Astrocyte (in vitro differentiated cells and primary cell): ENCODE measurements around the gene TFEB. TPM values are rescaled to one million over a fixed set of nuclear protein-coding genes. Genes with fewer than 3 reads are reported as not detected.

Source experiments
- DNase-seq: peaks from one replicate; pipeline ENCODE4 v3.0.0-alpha.2; 2010; ENCODE audit warnings: low read depth
- FAIRE-seq: peaks from 2 replicates; lab custom pipeline; 2011; peaks lifted over from hg19 to GRCh38; lab: Jason Lieb, UNC
- H2AFZ ChIP-seq: 2 replicates; pipeline ENCODE4 v1.6.0; 2012; ENCODE audit warnings: low read depth, low read length, inconsistent platforms
- H3K27ac ChIP-seq: 2 replicates; pipeline ENCODE4 v1.5.1; 2011; ENCODE audit warnings: low read depth, low read length, inconsistent platforms
- H3K27me3 ChIP-seq: 2 replicates; pipeline ENCODE4 v1.6.0; 2011; ENCODE audit warnings: low read length, inconsistent platforms; ENCODE audit not compliant: insufficient read depth
- H3K36me3 ChIP-seq: 2 replicates; pipeline ENCODE4 v1.5.1; 2011; ENCODE audit warnings: low read length, inconsistent platforms; ENCODE audit not compliant: insufficient read depth
- H3K4me1 ChIP-seq: 2 replicates; pipeline ENCODE4 v1.5.1; 2011; ENCODE audit warnings: low read length, inconsistent platforms; ENCODE audit not compliant: insufficient read depth
- H3K4me2 ChIP-seq: 2 replicates; pipeline ENCODE4 v1.6.0; 2012; ENCODE audit warnings: low read length, inconsistent platforms
- H3K4me3 ChIP-seq: 2 replicates; pipeline ENCODE4 v1.5.1; 2011; ENCODE audit warnings: low read depth, mild to moderate bottlenecking, low read length, inconsistent platforms; ENCODE audit not compliant: insufficient read depth
- H3K79me2 ChIP-seq: 2 replicates; pipeline ENCODE4 v1.6.0; 2012; ENCODE audit warnings: mild to moderate bottlenecking, low read length, inconsistent platforms; ENCODE audit not compliant: insufficient read depth
- H3K9ac ChIP-seq: 2 replicates; pipeline ENCODE4 v1.6.0; 2012; ENCODE audit warnings: mild to moderate bottlenecking, low read length, inconsistent platforms
- H3K9me3 ChIP-seq: 2 replicates; pipeline ENCODE4 v1.5.1; 2012; ENCODE audit warnings: low read depth, mild to moderate bottlenecking, low read length, inconsistent platforms; ENCODE audit not compliant: insufficient read depth
- H4K20me1 ChIP-seq: 2 replicates; pipeline ENCODE4 v1.6.0; 2012; ENCODE audit warnings: low read length, inconsistent platforms; ENCODE audit not compliant: insufficient read depth
- H3K27ac Mint-ChIP-seq: one replicate; pipeline ENCODE4 v1.8.0; 2021; ENCODE audit warnings: mild to moderate bottlenecking, mixed read lengths; ENCODE audit not compliant: unreplicated experiment
- H3K27me3 Mint-ChIP-seq: one replicate; pipeline ENCODE4 v1.8.0; 2021; ENCODE audit warnings: low read depth, mixed read lengths; ENCODE audit not compliant: unreplicated experiment
- H3K36me3 Mint-ChIP-seq: one replicate; pipeline ENCODE4 v1.8.0; 2021; ENCODE audit warnings: low read depth, mixed read lengths; ENCODE audit not compliant: unreplicated experiment
- H3K4me1 Mint-ChIP-seq: one replicate; pipeline ENCODE4 v1.8.0; 2021; ENCODE audit warnings: low read depth, mixed read lengths; ENCODE audit not compliant: unreplicated experiment
- H3K4me3 Mint-ChIP-seq: one replicate; pipeline ENCODE4 v1.8.0; 2021; ENCODE audit warnings: mild to moderate bottlenecking, moderate library complexity, mixed read lengths; ENCODE audit not compliant: unreplicated experiment
- H3K9me3 Mint-ChIP-seq: one replicate; pipeline ENCODE4 v1.8.0; 2021; ENCODE audit warnings: mild to moderate bottlenecking, mixed read lengths; ENCODE audit not compliant: unreplicated experiment
- CTCF ChIP-seq: IDR thresholded peaks from 2 replicates; pipeline ENCODE4 v1.5.1; 2011; ENCODE audit warnings: low read depth, mild to moderate bottlenecking, inconsistent platforms, low read length, moderate library complexity; ENCODE audit not compliant: insufficient read depth
- EZH2 ChIP-seq: IDR thresholded peaks from 2 replicates; pipeline ENCODE4 v1.6.1; 2012; ENCODE audit warnings: mild to moderate bottlenecking, low read length, inconsistent platforms; ENCODE audit not compliant: insufficient read depth
- total RNA-seq: library from RNA; stranded (reverse); gene quantifications from 2 replicates; pipeline ENCODE4 v1.2.1, GENCODE V29; 2021

The TFEB gene
- total RNA-seq, 1 donor from 2014 or later = 4.7 TPM

- no peaks in the 10 kb centered on the region for H3K36me3 Mint-ChIP-seq
- Histone ChIP-seq H3K4me2 (no peak overlapping the region), H3K79me2 (no peaks in the 10 kb centered on the region), H3K27me3 (no peaks in the 10 kb centered on the region), H4K20me1 (no peaks in the 10 kb centered on the region), H2AFZ (no peak overlapping the region), H3K4me3 (no peak overlapping the region), H3K27ac (no peak overlapping the region), H3K9me3 (no peaks in the 10 kb centered on the region), H3K4me1 (peaks cover 26% of the 10 kb centered on the region), H3K36me3 (no peaks in the 10 kb centered on the region), H3K9ac (no peak overlapping the region)
- H3K4me3 Mint-ChIP-seq = no peak overlapping the region
- TF ChIP-seq EZH2 (no peak), CTCF (no peak)
- DNase-seq (no peak), FAIRE-seq (no peak)
- H3K27ac Mint-ChIP-seq = peak overlapping the region; percentile 34
- H3K4me1 Mint-ChIP-seq = peaks cover 3% of the 10 kb centered on the region
- H3K27me3 Mint-ChIP-seq = peaks cover 43% of the 10 kb centered on the region
- H3K9me3 Mint-ChIP-seq = no peaks in the 10 kb centered on the region
Measured at GRCh38 chr6:41704656-41705310, 30.6 kb downstream of the TFEB start.

- Histone ChIP-seq H3K4me3 (no peak overlapping the region), H3K4me2 (no peak overlapping the region), H3K27ac (no peak overlapping the region), H3K4me1 (peaks cover 30% of the 10 kb centered on the region), H4K20me1 (no peaks in the 10 kb centered on the region), H3K9me3 (no peaks in the 10 kb centered on the region), H3K27me3 (no peaks in the 10 kb centered on the region), H2AFZ (no peak overlapping the region), H3K36me3 (no peaks in the 10 kb centered on the region), H3K9ac (no peak overlapping the region), H3K79me2 (no peaks in the 10 kb centered on the region)
- Mint-ChIP-seq H3K27ac (no peak overlapping the region), H3K36me3 (no peaks in the 10 kb centered on the region), H3K4me1 (peaks cover 3% of the 10 kb centered on the region), H3K9me3 (no peaks in the 10 kb centered on the region), H3K4me3 (no peak overlapping the region), H3K27me3 (peaks cover 40% of the 10 kb centered on the region)
- FAIRE-seq (no peak), DNase-seq (no peak)
- TF ChIP-seq CTCF = no peak
- TF ChIP-seq EZH2 = no peak
Measured at GRCh38 chr6:41704028-41704427, 31.4 kb downstream of the TFEB start.

- Histone ChIP-seq H3K27ac (no peak overlapping the region), H3K9ac (no peak overlapping the region), H3K4me3 (no peak overlapping the region), H2AFZ (no peak overlapping the region), H3K9me3 (no peaks in the 10 kb centered on the region), H3K36me3 (no peaks in the 10 kb centered on the region), H3K4me1 (peaks cover 40% of the 10 kb centered on the region), H3K27me3 (no peaks in the 10 kb centered on the region), H4K20me1 (no peaks in the 10 kb centered on the region), H3K4me2 (no peak overlapping the region), H3K79me2 (no peaks in the 10 kb centered on the region)
- Mint-ChIP-seq H3K27me3 (peaks cover 34% of the 10 kb centered on the region), H3K4me3 (no peak overlapping the region), H3K9me3 (no peaks in the 10 kb centered on the region), H3K27ac (no peak overlapping the region), H3K4me1 (peaks cover 12% of the 10 kb centered on the region), H3K36me3 (no peaks in the 10 kb centered on the region)
- FAIRE-seq (no peak), DNase-seq (no peak)
- TF ChIP-seq CTCF (no peak), EZH2 (no peak)
Measured at GRCh38 chr6:41702771-41703494, 32.5 kb downstream of the TFEB start.
